ENCODE measurements around the gene KAT7. TPM values are rescaled to one million over a fixed set of nuclear protein-coding genes. Genes with fewer than 3 reads are reported as not detected.
"Not testable (repeated sequence)": the region's sequence is repeated elsewhere in the genome, so short reads cannot be mapped to it uniquely, and the experiment has no call there.

Gene KAT7
- total RNA-seq, 1 donor from 2014 or later: 34.9 TPM

DNA sequence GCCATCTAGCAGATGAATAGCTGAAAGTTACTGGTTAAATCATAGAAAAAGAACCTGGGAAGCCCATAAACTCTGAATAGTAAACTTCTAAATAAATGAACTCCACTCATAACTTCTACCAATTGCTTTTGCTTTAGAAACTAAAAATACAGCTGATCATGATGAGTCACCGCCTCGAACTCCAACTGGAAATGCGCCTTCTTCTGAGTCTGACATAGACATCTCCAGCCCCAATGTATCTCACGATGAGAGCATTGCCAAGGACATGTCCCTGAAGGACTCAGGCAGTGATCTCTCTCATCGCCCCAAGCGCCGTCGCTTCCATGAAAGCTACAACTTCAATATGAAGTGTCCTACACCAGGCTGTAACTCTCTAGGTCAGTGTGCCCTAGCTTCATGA, 9.7 kb downstream of the KAT7 start:
- no peak for DNase-seq (ENCODE audit: low spot score)

DNA sequence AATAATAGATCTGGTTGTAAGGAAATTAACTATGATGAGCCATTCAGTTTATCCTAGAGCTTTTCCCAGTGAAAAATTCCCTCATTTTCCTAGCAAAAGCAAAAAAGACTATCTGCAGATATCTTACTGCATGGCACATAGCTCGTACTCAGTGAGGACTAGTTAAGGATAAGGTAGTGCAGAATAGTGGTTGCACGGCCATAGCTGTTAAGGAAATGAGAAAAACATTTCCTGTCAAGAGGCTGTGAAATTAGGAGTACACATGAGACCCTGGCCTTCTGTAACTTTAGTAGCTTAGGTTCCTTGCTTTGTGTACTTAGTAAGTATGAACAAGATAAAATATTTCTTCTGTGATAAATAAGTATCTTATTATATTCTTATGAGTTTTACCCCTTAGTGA, 10.3 kb downstream of the KAT7 start:
- DNase-seq (ENCODE audit: low spot score): no peak

- no peak for DNase-seq (ENCODE audit: low spot score)
These were observed 20.6 kb downstream of the KAT7 start for GRCh38 chr17:49809056-49809455.

DNA sequence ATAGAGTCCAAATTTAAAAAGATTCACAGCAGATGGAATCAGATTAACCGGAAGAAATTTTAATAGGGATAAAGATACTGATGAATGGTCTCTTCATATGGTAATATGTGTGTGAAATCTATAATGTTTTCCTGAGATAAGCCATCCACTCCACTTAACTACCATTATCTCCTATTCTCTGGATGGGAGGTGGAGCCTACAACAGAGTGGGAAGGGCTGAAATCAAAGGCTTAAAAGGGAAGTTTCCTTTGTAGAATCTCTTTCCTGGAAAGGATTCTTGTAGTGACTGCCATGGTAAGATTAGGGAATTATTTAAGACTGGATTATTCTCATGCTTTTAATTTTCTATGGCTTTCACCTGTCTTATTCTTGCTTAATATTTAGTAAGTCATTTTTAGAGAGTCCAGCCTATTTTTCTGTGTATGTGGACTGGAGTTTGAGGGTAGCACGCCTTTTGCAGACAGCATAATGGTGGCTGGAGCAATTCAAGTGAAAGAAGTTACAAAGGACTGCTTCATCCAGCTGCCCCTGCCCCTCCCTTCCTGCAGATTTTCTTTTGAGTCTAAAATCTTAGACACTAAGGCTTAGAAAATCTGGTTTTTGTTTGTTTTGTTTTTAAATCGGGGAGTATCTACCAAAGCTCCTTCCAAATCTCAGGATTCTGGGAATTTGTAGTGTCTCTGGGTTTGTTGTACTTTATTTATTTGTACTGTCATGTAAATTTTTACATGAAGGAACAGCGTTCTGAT, 26.5 kb downstream of the KAT7 start:
- DNase-seq (ENCODE audit: low spot score): no peak

GRCh38 chr17:49815761-49816281, 27.3 kb downstream of the KAT7 start:
- no peak for DNase-seq (ENCODE audit: low spot score)

- no peak for DNase-seq (ENCODE audit: low spot score)
These were observed 29.5 kb downstream of the KAT7 start for GRCh38 chr17:49817993-49818392.

- DNase-seq (ENCODE audit: low spot score): no peak
These were observed 30.7 kb downstream of the KAT7 start for GRCh38 chr17:49819138-49819537.

DNA sequence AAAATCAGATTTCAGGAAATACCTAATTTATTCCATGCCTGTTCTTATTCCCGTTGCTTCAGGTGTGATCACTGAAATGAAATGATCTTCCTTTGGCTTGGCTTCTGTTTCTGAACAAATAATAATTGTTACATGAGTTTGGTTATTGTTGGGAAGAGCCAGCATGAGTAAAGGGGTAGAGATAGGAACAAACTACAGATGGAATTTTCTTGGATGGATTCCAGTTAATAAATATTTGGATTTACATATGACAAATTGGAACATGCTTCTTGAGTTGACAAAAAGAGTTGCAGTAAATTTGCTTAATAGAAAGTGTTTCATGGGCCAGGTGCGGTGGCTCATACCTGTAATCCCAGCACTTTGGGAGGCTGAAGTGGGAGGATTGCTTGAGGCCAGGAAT, 31.2 kb downstream of the KAT7 start:
- DNase-seq (ENCODE audit: low spot score): no peak

DNA sequence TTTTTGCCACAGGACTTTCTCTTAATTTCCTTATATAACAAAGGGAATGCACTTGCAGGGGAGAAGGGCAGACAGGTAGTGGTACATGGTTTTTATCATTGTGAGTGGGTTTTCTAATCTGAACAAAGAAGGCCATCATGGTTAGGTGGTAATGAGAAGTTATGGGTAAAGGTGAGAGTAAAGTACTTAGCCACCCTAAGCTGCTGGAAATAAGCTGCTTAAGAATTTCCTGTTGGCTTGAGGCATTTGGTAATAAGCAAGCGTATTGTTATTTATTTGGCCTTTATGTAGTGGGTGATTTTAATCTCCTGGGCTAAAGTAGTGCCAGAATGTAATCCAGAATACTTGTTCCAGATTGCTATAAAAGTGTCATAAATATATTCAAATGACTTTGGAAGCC, 32.3 kb downstream of the KAT7 start:
- no peak for DNase-seq (ENCODE audit: low spot score)

DNA sequence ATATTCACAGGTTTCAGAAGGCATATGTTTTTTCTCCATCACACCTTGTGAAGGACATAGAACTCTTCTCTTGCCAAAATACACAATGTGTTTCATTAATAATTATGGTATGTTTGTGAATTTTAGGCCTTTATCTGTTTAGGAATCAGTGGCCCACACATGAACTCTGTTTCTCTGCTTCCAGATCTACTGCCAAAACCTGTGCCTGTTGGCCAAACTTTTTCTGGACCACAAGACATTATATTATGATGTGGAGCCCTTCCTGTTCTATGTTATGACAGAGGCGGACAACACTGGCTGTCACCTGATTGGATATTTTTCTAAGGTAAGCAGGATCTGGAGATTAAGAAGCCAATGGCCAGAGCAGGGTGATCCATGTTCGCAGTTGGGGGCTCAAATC, 33.0 kb downstream of the KAT7 start:
- DNase-seq (ENCODE audit: low spot score): no peak

GRCh38 chr17:49821916-49822315, 33.4 kb downstream of the KAT7 start:
- DNase-seq (ENCODE audit: low spot score): no peak

- no peak for DNase-seq (ENCODE audit: low spot score)
These were observed 34.3 kb downstream of the KAT7 start for GRCh38 chr17:49822829-49823228.

DNA sequence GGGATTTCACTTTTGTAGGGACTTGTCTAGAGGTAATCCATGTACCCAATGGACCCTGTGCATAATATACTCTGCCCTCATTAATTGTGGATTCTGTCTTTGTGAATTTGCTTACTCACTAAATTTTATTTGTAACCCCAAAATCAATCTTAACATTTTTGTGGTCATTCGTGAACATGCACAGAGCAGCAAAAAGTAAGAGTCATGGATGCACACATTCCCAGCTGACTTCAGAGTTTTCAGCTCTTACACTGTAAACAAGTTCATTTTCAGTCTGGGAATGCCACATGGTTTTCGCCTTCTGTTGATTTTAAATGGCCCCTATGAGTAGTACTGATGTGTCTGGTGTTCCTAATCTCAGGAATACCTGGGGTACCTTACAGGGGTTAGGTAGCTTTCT, 35.1 kb downstream of the KAT7 start:
- DNase-seq (ENCODE audit: low spot score): no peak

GRCh38 chr17:49825645-49826044, 37.2 kb downstream of the KAT7 start:
- DNase-seq (ENCODE audit: low spot score): no peak

- not testable (repeated sequence) for DNase-seq (ENCODE audit: low spot score)
These were observed 39.8 kb downstream of the KAT7 start for GRCh38 chr17:49828325-49828724.

GRCh38 chr17:49829026-49829425, 40.5 kb downstream of the KAT7 start:
- DNase-seq (ENCODE audit: low spot score): no peak

DNA sequence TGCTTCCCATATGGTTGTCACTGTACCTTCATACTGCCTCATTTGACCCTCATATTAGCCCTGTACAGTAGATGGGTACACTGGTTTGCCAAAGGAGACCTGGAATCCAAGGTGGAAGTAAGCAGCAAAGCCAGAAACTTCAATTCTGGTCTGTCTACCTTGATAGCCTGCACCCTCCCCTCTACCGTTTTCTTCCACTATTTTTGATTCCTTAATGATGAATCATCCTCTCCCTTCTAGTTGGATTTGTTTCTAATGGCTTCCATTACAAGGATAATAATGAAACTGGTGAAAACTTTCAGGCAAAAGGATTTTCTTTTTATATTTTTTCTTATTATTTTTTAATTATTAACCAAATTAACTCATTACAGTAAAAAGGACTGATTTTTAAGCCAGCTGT, 42.1 kb downstream of the KAT7 start:
- DNase-seq (ENCODE audit: low spot score): no peak

DNA sequence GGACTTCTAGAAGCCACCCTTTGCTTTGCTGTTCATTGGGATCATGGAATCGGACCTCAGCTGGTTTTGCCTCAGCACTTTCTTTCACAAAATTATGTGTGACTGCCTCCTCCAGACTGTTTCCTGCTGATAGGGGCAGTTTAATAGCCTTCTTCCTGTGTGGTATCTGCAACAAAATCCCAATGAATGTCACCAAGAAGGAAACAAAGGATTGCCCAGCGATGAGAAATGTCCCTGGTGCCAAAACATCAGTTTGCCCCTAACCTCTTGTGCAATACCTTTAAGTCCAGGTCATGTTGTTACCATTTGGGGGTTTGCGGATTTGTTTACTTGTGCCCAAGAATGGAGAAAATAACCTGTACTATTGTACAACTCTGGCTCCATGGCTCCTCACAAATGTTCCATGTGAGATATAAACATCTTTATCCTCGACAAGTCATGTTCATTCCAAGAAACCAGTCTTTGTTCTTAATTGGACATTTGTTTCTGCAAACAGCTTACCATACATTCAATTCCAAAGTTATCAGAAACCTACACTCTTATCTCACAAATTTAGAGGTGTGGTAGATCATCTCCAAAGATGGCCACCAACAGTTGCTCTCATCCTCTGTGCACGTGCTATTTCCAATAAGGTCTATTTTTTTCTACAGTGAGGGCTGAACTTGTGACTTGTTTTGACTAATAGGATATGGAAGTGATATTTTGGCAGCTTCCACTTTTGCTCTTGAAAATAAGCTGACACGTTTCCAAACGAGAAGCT, 44.5 kb downstream of the KAT7 start:
- DNase-seq (ENCODE audit: low spot score): no peak

GRCh38 chr17:49834118-49834743, 45.8 kb downstream of the KAT7 start:
- DNase-seq (ENCODE audit: low spot score): no peak

GRCh38 chr17:49835472-49835871, 47.0 kb downstream of the KAT7 start:
- DNase-seq (ENCODE audit: low spot score): no peak

DNA sequence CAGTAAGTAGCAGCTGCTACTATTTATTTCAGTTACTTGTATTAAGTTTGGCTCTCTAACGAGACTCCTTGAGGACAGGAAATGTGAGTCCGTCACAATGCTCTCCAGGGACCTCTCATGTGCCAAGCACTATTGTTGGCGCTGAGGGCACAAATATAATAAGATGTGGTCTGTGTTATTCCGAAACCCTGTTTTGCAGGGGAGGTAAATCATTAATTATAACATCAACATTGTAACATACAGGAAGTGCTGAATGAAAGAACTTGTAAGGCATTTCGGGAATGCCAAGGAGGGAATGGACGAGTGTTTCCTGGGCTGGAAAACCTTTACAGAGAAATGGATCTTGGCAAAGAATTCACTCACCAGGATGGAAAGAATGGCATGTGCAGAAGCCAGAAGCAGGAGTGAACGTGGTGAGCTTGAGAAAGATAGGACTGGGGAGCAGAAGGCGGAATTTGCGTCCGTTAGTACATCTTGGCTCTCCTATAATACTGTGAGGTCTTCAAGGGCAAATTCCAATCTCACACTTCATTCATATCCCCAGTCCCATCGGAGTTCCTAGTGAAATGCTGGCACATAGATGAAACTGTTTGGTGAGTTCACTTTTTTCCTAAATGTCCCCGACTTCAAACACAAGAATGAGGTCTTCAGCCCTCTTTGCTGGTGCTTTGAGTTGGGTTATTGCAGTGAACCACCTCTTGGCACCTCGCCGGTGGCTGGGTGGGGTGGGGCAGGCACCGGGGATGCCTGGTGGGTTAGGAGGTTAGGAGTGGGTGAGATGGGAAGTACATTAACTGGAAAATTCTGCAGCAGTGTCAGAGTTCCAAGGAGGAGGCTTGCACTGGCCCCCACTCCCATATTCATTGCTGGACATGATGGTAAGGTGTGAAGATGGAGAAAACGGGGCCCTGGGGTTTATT, 47.9 kb downstream of the KAT7 start:
- DNase-seq (ENCODE audit: low spot score): no peak

All from mesenteric fat pad (tissue), 1 donor.